Endometrial microvascular endothelial cells (primary cell): ENCODE data around the gene KRT4. TPM values are rescaled to one million over a fixed set of nuclear protein-coding genes. Genes with fewer than 3 reads are reported as not detected.

Source experiments
- in situ Hi-C: cut with HindIII; loops from 2 replicates; pipeline ENCODE4 v1.10.0; 2017; ENCODE audit warnings: low sequenced_read_pairs, low pct_unique_long_range_greater_than_20kb; ENCODE audit errors: inconsistent ontology term
- total RNA-seq: library from RNA; depleted of rRNA; stranded (reverse); fragments of >200 nt; gene quantifications from one replicate; pipeline ENCODE4 v1.2.3, GENCODE V29; 2015; ENCODE audit errors: inconsistent ontology term

KRT4 gene
- total RNA-seq, 1 donor from 2014 or later = not detected

DNA sequence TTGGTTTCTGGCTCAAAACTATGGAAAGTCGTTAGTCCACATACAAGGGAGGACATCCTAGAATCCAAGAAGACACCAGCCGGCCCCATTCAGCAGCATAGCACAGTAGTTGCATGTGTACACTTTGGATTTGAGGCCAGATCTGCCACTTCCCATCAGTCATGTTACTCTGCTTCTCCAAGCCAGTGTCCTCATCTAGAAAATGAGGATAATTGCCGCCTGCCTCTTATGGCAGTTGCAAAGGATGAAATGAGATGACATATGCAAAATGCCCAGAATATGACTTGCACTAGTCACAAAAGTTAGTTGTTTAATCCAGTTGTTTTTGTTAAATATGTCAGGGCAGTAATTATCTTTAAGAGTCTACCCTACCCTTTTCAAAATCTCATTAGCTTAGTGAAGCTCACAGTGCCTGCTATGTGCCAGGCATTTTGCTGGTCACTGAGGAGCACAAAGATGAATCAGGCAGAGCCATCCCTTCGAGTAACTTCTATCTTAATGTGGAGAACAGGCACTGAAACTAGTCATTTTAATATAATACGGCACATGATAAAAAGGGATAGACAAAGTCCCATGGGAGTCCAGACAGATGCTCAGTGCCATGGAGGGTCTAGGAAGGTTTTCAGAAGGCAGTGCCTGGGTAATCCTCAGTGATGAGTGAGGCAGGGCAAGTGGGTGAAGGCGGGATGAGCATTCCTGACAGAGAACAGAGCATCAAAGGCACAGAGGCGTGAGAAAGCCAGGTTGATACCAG, 30.2 kb downstream of the KRT4 start:
- in situ Hi-C loops = no loop called here

DNA sequence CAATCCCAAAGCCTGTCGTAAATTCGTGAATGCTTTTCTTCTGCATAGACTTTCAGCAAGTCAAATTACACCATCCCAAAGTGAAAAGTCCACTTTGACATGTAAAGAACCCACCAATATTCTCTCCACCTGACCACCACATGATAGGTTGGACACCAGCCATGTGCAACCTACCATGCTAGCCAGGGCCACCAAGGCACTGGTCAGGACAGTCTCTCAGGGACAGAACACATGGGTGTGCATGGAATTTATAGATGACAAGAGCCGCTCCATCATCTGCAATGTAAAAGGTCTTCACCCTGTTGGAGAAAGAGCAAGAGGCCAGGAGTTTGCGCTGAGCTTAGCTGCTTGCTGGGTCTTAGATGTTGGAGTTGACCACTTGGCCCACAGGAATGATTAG, 31.4 kb downstream of the KRT4 start:
- in situ Hi-C loops = no loop called here

DNA sequence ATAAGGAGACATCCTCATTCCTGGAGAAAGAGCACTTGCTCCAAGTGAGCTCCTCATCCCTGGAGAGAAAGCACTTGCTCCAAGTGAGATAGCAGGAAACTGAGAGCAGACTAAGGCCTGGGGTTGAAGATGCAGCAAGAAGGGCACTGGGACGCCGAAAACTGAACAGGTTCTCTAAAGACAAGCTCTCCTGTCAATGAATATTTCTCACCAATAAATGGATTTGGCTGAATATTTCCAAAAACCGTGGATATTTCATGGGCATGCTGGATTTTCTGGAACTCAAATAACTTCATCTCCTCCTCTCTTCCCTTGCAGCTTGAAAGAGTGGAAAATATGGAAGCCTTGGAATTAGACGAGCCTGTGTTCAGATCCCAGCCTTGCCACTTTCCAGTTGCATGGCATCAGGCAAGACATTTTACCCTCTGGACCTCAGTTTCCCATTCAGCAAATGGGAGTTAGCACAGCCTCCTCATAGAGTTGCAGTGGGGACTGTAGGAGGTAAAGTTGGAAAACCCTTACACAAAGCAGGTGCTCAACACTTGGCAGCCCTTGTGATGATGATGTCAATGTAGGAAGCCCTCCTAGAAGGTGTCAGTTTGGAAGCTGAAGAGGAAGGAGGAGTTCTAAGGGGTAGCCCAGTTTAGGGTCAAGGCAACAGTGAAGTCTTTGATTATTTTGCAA, 32.4 kb downstream of the KRT4 start:
- in situ Hi-C loops = no loop called here

GRCh38 chr12:52779914-52780313, 34.0 kb downstream of the KRT4 start:
- in situ Hi-C loops = no loop called here

- in situ Hi-C loops = no loop called here
Measured at GRCh38 chr12:52778833-52779232, 35.1 kb downstream of the KRT4 start.

- in situ Hi-C loops = no loop called here
Measured at GRCh38 chr12:52777566-52777965, 36.4 kb downstream of the KRT4 start.

DNA sequence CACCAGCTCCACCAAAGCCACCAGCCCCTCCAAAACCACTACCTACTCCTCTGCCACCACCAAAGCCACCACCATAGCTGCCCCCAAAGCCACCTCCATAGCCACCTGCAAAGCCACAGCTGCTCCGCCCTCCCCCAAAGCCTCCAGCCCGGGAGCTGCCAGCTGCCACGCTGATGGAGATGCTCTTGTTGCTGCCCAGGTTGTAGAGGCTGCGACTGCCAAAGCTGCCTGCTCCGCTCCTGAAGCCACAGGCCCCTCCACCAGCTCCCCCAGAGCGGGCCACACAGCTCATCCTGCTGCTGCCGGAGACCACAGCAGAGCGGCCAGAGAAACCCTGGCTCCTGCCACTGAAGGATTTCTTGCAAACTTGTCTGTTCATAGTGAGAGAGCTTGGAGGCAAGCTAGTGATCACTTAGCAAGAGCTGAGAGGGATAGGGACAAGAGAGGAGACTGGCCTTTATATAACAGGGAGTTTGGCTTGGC, 37.0 kb downstream of the KRT4 start, which contains the start of gene KRT76:
TSS of gene KRT76 (minus strand) at position 433 of the 483 bp plus-strand sequence. CDS start at position 379, 54 bp downstream.
- in situ Hi-C loops = no loop called here

DNA sequence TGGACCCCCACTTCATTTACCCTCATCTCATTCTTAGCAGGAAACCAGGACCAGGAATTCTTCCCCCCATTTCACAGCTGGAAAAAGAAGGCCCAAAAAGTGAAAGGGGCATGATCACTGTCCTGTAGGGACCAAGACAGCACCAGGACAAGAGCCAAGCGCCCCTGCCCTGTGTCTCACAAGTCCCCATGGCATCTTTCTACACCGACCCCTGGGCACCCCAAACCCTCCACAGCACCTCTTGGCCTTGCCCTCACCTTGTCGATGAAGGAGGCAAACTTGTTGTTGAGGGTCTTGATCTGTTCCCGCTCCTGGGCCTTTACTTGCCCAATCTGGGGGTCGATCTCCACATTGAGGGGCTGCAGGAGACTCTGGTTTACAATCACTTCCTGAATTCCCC, 37.5 kb downstream of the KRT4 start:
- in situ Hi-C loops = no loop called here

GRCh38 chr12:52774629-52775250, 39.2 kb downstream of the KRT4 start:
- in situ Hi-C loops = no loop called here

- in situ Hi-C loops = no loop called here
Measured at GRCh38 chr12:52772772-52773171, 41.1 kb downstream of the KRT4 start.

DNA sequence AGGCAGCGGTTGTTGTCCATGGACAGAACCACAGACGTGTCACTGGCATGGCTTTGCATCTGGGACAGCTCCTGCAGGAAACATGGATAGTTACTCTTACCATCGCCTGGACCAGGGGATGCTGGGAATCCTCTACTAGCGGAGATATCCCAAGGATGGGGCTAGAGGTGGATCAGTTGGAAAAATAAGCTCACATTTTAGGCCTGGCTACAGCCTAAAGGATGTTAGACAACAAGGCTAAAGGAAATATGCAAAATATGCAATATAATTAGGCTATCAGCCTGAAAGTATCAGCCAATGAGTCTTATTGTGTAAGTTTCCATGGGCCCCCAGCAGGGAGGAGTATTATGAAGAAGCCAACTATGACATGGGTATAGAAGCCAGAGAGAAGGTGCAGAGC, 41.7 kb downstream of the KRT4 start:
- in situ Hi-C loops = no loop called here

- in situ Hi-C loops = no loop called here
Measured at GRCh38 chr12:52771505-52771904, 42.4 kb downstream of the KRT4 start.

GRCh38 chr12:52771088-52771487, 42.8 kb downstream of the KRT4 start:
- in situ Hi-C loops = no loop called here

DNA sequence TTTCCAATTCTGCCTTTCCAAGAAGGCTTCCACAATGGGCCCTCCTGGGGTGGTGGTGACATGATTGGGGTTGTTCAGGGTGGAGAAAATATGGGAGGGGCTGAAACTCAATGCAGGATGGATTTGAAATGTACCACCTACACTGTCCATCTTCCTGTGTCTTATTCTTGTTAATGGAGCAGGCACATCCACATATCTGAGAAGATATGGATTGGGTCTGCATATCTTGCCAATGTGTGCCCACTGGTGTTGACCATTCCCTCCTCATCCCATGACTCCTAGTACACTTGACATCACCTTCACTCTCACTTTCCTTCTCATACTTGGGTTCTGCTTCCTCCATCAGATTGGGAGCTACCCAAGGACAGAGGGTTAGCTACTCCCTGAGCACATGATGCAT, 44.0 kb downstream of the KRT4 start:
- in situ Hi-C loops = no loop called here

DNA sequence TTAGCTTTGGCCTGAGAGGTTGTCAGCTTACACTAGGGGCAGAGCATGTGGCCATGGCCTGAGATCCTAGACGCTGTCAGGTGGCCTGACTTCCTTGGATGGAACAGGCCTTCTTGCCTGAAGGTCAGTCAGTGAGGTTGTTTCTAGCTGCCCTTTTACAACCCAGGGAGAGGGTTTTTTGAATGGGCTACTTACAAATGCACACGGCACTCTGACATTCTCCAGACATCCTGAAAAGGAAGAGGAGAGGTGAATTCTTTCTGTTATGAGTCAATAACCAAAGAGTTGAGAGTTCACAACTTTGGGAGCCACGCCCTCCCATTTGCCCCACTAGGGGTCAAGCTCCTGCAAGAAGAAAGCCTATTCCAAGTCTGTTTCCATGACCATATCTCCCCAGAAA, 44.6 kb downstream of the KRT4 start:
- in situ Hi-C loops = no loop called here

- in situ Hi-C loops = no loop called here
Measured at GRCh38 chr12:52768479-52769200, 45.3 kb downstream of the KRT4 start.

DNA sequence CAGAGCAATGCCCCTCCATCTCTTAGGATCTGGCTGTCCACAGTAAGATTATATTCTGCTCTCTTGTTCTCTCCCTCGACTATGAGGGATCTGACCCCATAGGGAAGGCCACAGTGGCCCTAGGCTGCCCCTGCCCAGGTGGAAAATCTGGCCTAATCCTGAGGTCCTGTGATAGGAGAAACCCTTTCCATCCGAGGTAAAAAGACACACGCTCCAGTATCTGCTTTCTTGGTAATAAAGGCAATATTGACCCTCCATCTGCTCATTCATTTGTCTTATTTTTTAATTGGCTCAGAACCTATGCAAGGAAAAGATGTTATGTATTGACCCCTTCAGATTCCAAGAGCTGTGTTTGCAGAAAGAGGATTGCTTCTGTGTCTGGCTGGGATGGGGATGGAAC, 46.5 kb downstream of the KRT4 start:
- in situ Hi-C loops = no loop called here

- in situ Hi-C loops = no loop called here
Measured at GRCh38 chr12:52767020-52767379, 46.9 kb downstream of the KRT4 start.

DNA sequence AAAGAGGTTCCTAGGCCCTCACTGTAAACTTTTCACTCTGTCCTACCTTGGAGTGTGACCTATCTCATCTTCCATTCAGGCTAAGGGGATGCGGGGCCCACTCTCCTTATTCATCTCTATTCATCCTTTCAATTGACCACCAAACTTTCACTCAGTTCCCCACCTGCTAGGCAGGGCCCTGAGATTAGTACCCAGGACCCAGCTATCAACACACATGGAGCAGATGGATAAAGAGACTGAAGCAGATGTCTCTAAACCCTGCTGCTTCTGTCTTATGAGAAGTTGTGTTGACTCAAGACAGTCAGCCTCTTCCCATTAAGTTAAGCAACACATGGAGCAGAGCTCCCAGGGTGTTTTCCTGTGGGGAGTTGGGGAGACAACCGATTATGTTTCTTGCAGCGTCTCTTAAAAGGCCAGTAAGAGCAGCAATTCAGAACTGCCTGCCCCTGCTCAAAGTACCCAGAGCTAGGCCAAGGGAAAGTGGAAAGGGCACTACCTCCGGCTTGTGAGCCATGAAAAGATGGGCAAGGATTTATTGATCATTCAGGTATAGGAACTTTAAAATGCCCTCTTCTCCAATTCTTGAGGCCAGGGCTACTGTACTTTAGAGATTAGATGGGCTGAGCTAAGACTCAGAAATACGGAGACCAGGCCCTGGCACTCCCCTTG, 47.4 kb downstream of the KRT4 start:
- in situ Hi-C loops = no loop called here
